HG03432 (cell line): ENCODE measurements around the gene EP400.
"Not testable (repeated sequence)": the region's sequence is repeated elsewhere in the genome, so short reads cannot be mapped to it uniquely, and the experiment has no call there.

ENCODE experiments used
- ATAC-seq: cut with Tn5 transposase; IDR thresholded peaks from one replicate; pipeline ENCODE4 v1.9.1; 2021; ENCODE audit warnings: mild to moderate bottlenecking, moderate library complexity; ENCODE audit not compliant: unreplicated experiment

EP400 gene

GRCh38 chr12:131985510-131985875 is 35.8 kb downstream of the EP400 start:
- not testable (repeated sequence) for ATAC-seq

- no peak for ATAC-seq
These were observed 36.6 kb downstream of the EP400 start for GRCh38 chr12:131986361-131986760.

- no peak for ATAC-seq
These were observed 37.2 kb downstream of the EP400 start for GRCh38 chr12:131986910-131987309.

GRCh38 chr12:131987552-131987951 is 37.8 kb downstream of the EP400 start:
- no peak for ATAC-seq

- no peak for ATAC-seq
These were observed 38.5 kb downstream of the EP400 start for GRCh38 chr12:131988054-131988796.

GRCh38 chr12:131989021-131989420 is 39.3 kb downstream of the EP400 start:
- no peak for ATAC-seq

GRCh38 chr12:131990066-131990979 is 40.6 kb downstream of the EP400 start:
- no peak for ATAC-seq

- ATAC-seq, result no peak
These were observed 41.2 kb downstream of the EP400 start for GRCh38 chr12:131990980-131991305.

- ATAC-seq, result no peak
These were observed 42.2 kb downstream of the EP400 start for GRCh38 chr12:131991816-131992430.

GRCh38 chr12:131994589-131994988 is 44.8 kb downstream of the EP400 start:
- ATAC-seq, result peak; percentile 68

GRCh38 chr12:132000286-132000872 is 50.6 kb downstream of the EP400 start:
- ATAC-seq, result no peak

- ATAC-seq, result no peak
These were observed 54.1 kb downstream of the EP400 start for GRCh38 chr12:132003846-132004245.

GRCh38 chr12:132004946-132005345 is 55.2 kb downstream of the EP400 start:
- no peak for ATAC-seq

GRCh38 chr12:132006056-132006680 is 56.4 kb downstream of the EP400 start:
- ATAC-seq, result no peak

- no peak for ATAC-seq
These were observed 57.3 kb downstream of the EP400 start for GRCh38 chr12:132007041-132007440.

- ATAC-seq, result no peak
These were observed 59.7 kb downstream of the EP400 start for GRCh38 chr12:132009336-132009859.

GRCh38 chr12:132012919-132013568 is 63.3 kb downstream of the EP400 start:
- ATAC-seq, result no peak

GRCh38 chr12:132014092-132014914 is 64.6 kb downstream of the EP400 start:
- ATAC-seq, result no peak

- ATAC-seq, result no peak
These were observed 65.2 kb downstream of the EP400 start for GRCh38 chr12:132014915-132015280.
